Stimulated activated CD8-positive, alpha-beta memory T cell treated with anti-CD3 and anti-CD28 coated beads, Interleukin-7, amount 100 ng/mL, for 48 hours (primary cell): ENCODE data around the gene BPTF.
"Not testable (repeated sequence)": the region's sequence is repeated elsewhere in the genome, so short reads cannot be mapped to it uniquely, and the experiment has no call there.

Experiments used
- DNase-seq, 2 donors: peaks; one replicate each; pipeline ENCODE4 v3.0.0-alpha.2; 2020; ENCODE audit warnings: low read depth in 1 of 2; ENCODE audit errors: extremely low read depth in 1 of 2

Gene BPTF, protein sequence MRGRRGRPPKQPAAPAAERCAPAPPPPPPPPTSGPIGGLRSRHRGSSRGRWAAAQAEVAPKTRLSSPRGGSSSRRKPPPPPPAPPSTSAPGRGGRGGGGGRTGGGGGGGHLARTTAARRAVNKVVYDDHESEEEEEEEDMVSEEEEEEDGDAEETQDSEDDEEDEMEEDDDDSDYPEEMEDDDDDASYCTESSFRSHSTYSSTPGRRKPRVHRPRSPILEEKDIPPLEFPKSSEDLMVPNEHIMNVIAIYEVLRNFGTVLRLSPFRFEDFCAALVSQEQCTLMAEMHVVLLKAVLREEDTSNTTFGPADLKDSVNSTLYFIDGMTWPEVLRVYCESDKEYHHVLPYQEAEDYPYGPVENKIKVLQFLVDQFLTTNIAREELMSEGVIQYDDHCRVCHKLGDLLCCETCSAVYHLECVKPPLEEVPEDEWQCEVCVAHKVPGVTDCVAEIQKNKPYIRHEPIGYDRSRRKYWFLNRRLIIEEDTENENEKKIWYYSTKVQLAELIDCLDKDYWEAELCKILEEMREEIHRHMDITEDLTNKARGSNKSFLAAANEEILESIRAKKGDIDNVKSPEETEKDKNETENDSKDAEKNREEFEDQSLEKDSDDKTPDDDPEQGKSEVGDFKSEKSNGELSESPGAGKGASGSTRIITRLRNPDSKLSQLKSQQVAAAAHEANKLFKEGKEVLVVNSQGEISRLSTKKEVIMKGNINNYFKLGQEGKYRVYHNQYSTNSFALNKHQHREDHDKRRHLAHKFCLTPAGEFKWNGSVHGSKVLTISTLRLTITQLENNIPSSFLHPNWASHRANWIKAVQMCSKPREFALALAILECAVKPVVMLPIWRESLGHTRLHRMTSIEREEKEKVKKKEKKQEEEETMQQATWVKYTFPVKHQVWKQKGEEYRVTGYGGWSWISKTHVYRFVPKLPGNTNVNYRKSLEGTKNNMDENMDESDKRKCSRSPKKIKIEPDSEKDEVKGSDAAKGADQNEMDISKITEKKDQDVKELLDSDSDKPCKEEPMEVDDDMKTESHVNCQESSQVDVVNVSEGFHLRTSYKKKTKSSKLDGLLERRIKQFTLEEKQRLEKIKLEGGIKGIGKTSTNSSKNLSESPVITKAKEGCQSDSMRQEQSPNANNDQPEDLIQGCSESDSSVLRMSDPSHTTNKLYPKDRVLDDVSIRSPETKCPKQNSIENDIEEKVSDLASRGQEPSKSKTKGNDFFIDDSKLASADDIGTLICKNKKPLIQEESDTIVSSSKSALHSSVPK (N-terminal part only)

GRCh38 chr17:67824735-67825626, at the start of gene BPTF:
TSS of gene BPTF (plus strand) at chr17:67825503. CDS start at chr17:67825725, 222 bp downstream.
- peak; percentile 81 to 82 for DNase-seq

- no peak for DNase-seq
These were observed 46.1 kb upstream of the BPTF start for GRCh38 chr17:67779098-67779672.

GRCh38 chr17:67784364-67785121, 40.8 kb upstream of the BPTF start:
- DNase-seq: no peak

- DNase-seq: no peak
These were observed 40.2 kb upstream of the BPTF start for GRCh38 chr17:67785122-67785477.

GRCh38 chr17:67785504-67785903, 39.8 kb upstream of the BPTF start:
- no peak for DNase-seq

DNA sequence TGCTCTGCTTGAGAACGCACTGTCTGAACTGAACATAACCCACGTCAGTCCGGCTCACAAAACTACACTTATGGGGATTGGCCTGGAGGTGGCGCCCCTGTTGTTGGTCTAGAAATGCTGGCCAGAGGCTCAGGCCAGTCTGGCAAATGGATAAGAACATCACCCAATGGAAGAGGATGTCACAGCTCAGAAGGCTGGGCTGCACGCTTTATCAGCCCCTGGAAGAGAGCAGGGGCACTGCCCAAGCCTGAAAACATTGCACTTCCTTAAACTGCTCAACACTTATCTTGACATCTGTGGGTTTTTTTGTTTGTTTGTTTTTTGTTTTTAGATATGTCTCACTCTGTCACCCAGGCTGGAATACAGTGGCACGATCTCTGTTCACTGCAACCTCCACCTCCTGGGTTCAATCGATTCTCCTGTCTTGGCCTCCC, 24.8 kb upstream of the BPTF start:
- peak; percentile 33 to 50 for DNase-seq

- DNase-seq: no peak
These were observed 23.6 kb upstream of the BPTF start for GRCh38 chr17:67801626-67802175.

DNA sequence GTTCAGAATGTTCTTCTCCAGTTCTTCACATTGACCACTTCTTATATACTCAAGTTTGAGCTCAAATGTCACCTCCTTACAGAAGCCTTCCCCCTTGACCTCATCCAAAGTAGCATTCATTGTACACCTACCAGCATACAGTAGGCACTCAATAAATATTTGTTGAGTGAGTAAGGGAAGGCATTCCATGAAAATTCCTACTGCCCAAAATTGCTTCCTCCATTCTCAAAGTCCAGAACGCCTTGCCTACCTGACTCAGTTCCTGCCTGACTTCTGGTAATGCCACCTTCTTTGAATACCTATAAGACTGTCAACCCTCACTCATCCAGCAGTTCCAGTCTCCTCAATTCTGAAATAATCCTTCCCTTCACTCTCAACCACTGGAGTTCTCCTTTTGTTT, 14.8 kb upstream of the BPTF start:
- DNase-seq: no peak

- not testable (repeated sequence) for DNase-seq
These were observed 12.9 kb upstream of the BPTF start for GRCh38 chr17:67812380-67812779.

GRCh38 chr17:67813803-67814180, 11.5 kb upstream of the BPTF start:
- DNase-seq: no peak

- DNase-seq: no peak
These were observed 6.9 kb upstream of the BPTF start for GRCh38 chr17:67818110-67819002.

GRCh38 chr17:67819722-67820121, 5.6 kb upstream of the BPTF start:
- DNase-seq: no peak

DNA sequence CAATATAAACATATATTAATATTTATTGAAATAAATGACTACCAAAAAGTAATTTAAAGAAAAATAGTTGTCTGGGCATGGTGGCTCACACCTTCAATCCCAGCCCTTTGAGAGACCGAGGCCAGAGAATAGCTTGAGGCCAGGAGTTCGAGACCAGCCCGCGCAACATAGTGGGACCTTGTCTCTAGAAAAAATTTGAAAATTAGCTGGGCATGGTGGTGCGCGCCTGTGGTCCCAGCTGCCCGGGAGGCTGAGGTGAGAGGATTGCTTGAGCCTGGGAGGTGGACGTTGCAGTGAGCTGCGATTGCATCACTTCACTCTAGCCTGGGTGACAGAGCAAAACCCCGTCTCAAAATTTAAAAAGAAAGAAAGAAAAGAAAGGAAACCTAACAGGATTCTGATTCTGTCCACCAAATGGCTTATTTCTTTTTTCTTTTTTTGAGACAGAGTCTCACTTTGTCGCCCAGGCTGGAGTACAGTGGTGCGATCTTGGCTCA, 3.4 kb upstream of the BPTF start:
- no peak for DNase-seq

GRCh38 chr17:67825627-67826601, 611 bp downstream of the BPTF start:
- DNase-seq: peak in 1 of 2 donors; percentile 20

- DNase-seq: peak in 1 of 2 donors; percentile 35
These were observed 4.0 kb downstream of the BPTF start for GRCh38 chr17:67829331-67829730.

DNA sequence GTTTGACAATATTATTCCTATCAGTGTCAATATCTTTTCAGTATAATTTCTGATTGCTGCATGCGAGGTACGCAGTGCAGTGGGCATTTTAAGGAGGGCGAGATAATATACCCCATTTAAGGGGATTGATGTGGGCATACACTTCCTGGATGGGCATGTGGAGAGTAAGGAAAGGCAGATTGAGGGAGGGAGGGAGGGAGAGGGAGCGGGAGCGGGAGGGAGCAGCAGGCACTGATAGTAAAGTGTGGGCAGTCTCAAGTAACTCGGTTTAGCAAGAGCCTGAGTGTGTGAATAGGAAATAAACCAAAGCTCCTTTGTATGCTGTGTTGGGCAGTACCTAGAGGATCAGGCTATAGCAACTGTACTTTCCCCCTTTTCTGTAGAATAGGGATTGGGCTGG, 5.1 kb downstream of the BPTF start:
- DNase-seq: no peak
